Fibroblast of the aortic adventitia (primary cell): ENCODE measurements around the gene MORC1. TPM values are rescaled to one million over a fixed set of nuclear protein-coding genes. Genes with fewer than 3 reads are reported as not detected.

Source experiments
- DNase-seq: peaks from one replicate; pipeline ENCODE4 v3.0.0-alpha.2; 2010; ENCODE audit warnings: low read depth
- H3K4me3 ChIP-seq: 2 replicates; pipeline ENCODE4 v1.5.1; 2011; ENCODE audit warnings: low read depth, mild to moderate bottlenecking, control low read depth, low read length, moderate library complexity
- CTCF ChIP-seq: IDR thresholded peaks from 2 replicates; pipeline ENCODE4 v1.5.1; 2011; ENCODE audit warnings: mild to moderate bottlenecking, low read length, control low read depth, inconsistent platforms; ENCODE audit not compliant: insufficient read depth
- total RNA-seq: library from RNA; depleted of rRNA; stranded (reverse); fragments of >200 nt; gene quantifications from 2 replicates; pipeline ENCODE4 v1.2.3, GENCODE V29; 2012; ENCODE audit warnings: low replicate concordance

Gene MORC1
- total RNA-seq, 1 donor, result not detected

- DNase-seq, result no peak
These were observed 141.9 kb downstream of the MORC1 start for GRCh38 chr3:108976058-108976457.

GRCh38 chr3:108973019-108973418 is 144.9 kb downstream of the MORC1 start:
- DNase-seq, result no peak
- H3K4me3 ChIP-seq, result no peak overlapping the region
- no peak for TF ChIP-seq CTCF

More at GRCh38 chr3:108976058-108976457, 141.9 kb downstream of the MORC1 start:
- no peak overlapping the region for H3K4me3 ChIP-seq
- TF ChIP-seq CTCF, result no peak

GRCh38 chr3:108972482-108972881 is 145.5 kb downstream of the MORC1 start:
- no peak for DNase-seq
- no peak for TF ChIP-seq CTCF
- no peak overlapping the region for H3K4me3 ChIP-seq

GRCh38 chr3:108970561-108970960 is 147.4 kb downstream of the MORC1 start:
- DNase-seq, result no peak
- no peak overlapping the region for H3K4me3 ChIP-seq
- TF ChIP-seq CTCF, result no peak

GRCh38 chr3:108966773-108967172 is 151.2 kb downstream of the MORC1 start:
- DNase-seq, result no peak
- no peak overlapping the region for H3K4me3 ChIP-seq
- TF ChIP-seq CTCF, result no peak

GRCh38 chr3:108959017-108959416 is 158.9 kb downstream of the MORC1 start:
- no peak for DNase-seq

More at GRCh38 chr3:108959017-108959416, 158.9 kb downstream of the MORC1 start:
- no peak overlapping the region for H3K4me3 ChIP-seq
- TF ChIP-seq CTCF, result no peak
